Subcutaneous adipose tissue (tissue), 4 donors: ENCODE results near the gene SMC1A. TPM values are rescaled to one million over a fixed set of nuclear protein-coding genes. Genes with fewer than 3 reads are reported as not detected.

Experiments
- CTCF ChIP-seq: fragments of 450-650 bp; IDR thresholded peaks from one replicate; pipeline ENCODE4 v1.5.1; 2016; ENCODE audit warnings: low read depth, mild to moderate bottlenecking, control low read depth, antibody characterized with exemption, moderate library complexity
- total RNA-seq, 4 donors: library from RNA; depleted of rRNA; stranded (reverse); fragments of >200 nt; gene quantifications; one replicate each; pipeline ENCODE4 v1.1.0, GENCODE V29; 2016

Gene SMC1A
- total RNA-seq, 4 donors from 2014 or later, result 21.6 to 43.3 (median 33.3) TPM

- no peak for TF ChIP-seq CTCF
Measured at GRCh38 chrX:53445977-53446376, 23.5 kb upstream of the SMC1A start.

DNA sequence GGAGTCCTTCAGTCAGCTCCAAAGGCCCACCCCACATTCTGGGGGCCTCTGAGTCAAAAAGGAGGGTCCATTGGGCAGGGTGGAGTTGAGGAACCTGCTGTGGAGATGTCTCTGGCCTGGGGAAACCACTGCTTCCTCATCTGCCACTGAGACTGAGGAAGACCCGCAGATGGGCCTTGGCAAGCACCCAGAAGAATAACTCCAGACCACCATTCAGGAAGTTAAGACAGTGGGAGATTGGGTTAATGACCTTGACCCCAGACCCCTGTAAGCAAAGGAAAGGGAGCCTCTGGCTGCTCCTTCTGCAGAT lies 19.8 kb upstream of the SMC1A start:
- TF ChIP-seq CTCF, result no peak

GRCh38 chrX:53441531-53442321 lies 19.3 kb upstream of the SMC1A start:
- TF ChIP-seq CTCF, result no peak

- no peak for TF ChIP-seq CTCF
Measured at GRCh38 chrX:53440621-53441517, 18.4 kb upstream of the SMC1A start.

DNA sequence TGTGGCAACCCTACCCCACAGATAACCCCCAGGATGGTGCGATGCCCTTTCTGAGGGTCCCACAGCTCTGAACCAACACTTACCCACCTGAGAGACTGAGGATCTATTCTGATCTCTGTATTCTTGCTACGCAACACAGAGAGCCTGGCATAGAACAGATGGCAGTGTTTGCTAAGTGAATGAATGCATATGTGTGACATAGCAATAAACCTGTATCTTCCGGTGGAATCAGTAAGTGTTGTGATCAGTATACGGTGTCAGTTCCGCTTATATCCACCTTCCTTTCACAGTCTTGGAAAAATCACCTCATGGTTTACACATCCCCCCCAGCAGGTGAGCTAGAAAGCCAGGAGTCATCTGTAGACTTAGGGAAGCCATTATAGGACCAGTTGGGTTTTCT lies 17.6 kb upstream of the SMC1A start:
- TF ChIP-seq CTCF, result no peak

GRCh38 chrX:53438832-53439230 lies 16.4 kb upstream of the SMC1A start:
- TF ChIP-seq CTCF, result no peak

DNA sequence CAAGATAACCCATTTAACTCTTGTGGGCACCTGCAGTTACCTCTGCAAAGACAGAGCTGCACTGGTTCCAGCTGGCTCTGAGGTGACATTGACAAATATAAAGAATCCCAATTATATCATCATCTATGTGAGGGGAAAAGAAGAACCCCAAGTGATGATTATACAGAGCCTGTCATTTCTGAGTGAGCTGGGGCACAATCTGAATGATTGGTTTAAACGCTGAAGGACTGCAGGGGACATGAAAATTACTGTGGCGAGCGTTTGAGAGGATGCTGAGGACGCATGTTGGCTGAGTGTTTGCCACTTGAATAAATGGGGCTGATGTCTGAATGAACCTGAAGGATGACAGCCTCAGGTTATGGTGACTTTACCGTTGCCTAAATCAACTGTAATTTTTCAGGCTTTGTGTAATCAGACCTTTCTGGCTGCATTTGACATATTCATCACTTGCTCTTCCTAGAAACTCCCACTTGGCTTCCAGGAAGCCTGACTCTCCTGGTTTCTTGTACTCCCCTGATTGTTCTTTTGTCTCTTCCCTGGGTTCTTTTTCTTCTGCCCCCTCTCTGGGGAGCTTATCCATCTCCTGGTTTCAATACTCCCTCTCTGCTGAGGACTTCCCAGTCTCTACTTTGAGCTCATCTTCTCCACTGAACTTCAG lies 15.8 kb upstream of the SMC1A start:
- TF ChIP-seq CTCF, result no peak
